HCT116 (cell line): ENCODE measurements around the gene ACBD4. TPM values are rescaled to one million over a fixed set of nuclear protein-coding genes. Genes with fewer than 3 reads are reported as not detected.

ENCODE experiments used
- ATAC-seq: fragments of 200-7000 bp; cut with Tn5 transposase; 2 replicates; pipeline ENCODE4 v1.9.1; 2020; ENCODE audit warnings: mild to moderate bottlenecking, moderate library complexity
- BruUV-seq: library from RNA; stranded (reverse); fragments of 400-500 nt; replicated peaks from 2 replicates; lab custom pipeline; 2021; lab: Mats Ljungman, UMichigan
- CTCF ChIA-PET: fragments of 300-600 bp; sonication (Branson Sonifier 250); formaldehyde crosslinking; loops from one replicate; lab custom pipeline; 2021; ENCODE audit warnings: antibody characterized with exemption; lab: Charles Lee
- POLR2A ChIA-PET: fragments of 300-600, 350-600 bp; sonication (Branson Sonifier 250); formaldehyde crosslinking; loops from one replicate; lab custom pipeline; 2021; ENCODE audit warnings: antibody characterized with exemption; lab: Charles Lee
- RAD21 ChIA-PET, 2 experiments: fragments of 300-600 bp; sonication (Branson Sonifier 250); formaldehyde crosslinking; loops; one replicate each; lab custom pipeline; 2023; ENCODE audit warnings: low total read pairs in 2 of 2; ENCODE audit not compliant: uncharacterized antibody in 2 of 2, unreplicated experiment in 2 of 2, low non-redundant PET in 1 of 2; lab: Charles Lee
- DNase-seq: peaks from one replicate; pipeline ENCODE4 v3.0.0-alpha.2; 2010; ENCODE audit warnings: low read depth, low spot score
- H2AFZ ChIP-seq: fragments of 200-600 bp; shearing (Covaris generic), sonication (generic); 2 replicates; pipeline ENCODE4 v1.6.1; 2017; ENCODE audit warnings: low read depth, mixed run types, mixed read lengths, antibody characterized with exemption, low read length; ENCODE audit not compliant: poor library complexity, severe bottlenecking
- H3K27ac ChIP-seq: 2 replicates; pipeline ENCODE4 v1.5.1; 2012; ENCODE audit warnings: low read depth, low read length
- H3K27me3 ChIP-seq: fragments of 200-600 bp; sonication (generic); 2 replicates; pipeline ENCODE4 v1.6.1; 2016; ENCODE audit warnings: mixed run types, low read length, mixed read lengths; ENCODE audit not compliant: insufficient read depth
- H3K36me3 ChIP-seq, 2 experiments: fragments of 200-500 bp in 1 of 2; fragments of 200-600 bp in 1 of 2; sonication (Bioruptor generic) in 1 of 2; sonication (generic) in 1 of 2; 2 replicates each; pipeline versions ENCODE4 v1.5.1 to v1.6.1; 2014 to 2016; ENCODE audit warnings: low read length in 2 of 2, inconsistent platforms in 1 of 2, mixed read lengths in 1 of 2, mixed run types in 1 of 2; ENCODE audit not compliant: insufficient read depth in 2 of 2, control insufficient read depth in 1 of 2
- H3K4me1 ChIP-seq, 2 experiments: fragments of 200-600 bp in 1 of 2; sonication (generic) in 1 of 2; 2 replicates each; pipeline versions ENCODE4 v1.5.1 to v1.6.1; 2012 to 2017; ENCODE audit warnings: low read length in 2 of 2, inconsistent platforms in 1 of 2, mild to moderate bottlenecking in 1 of 2, mixed read lengths in 1 of 2, mixed run types in 1 of 2, moderate library complexity in 1 of 2; ENCODE audit not compliant: insufficient read depth in 2 of 2, control insufficient read depth in 1 of 2
- H3K4me2 ChIP-seq: fragments of 200-600 bp; sonication (generic); 2 replicates; pipeline ENCODE4 v1.6.1; 2017; ENCODE audit warnings: mixed run types, low read length, mixed read lengths
- H3K4me3 ChIP-seq, 2 experiments: fragments of 200-600 bp in 1 of 2; sonication (generic) in 1 of 2; replicated peaks in 1 of 2; 2 replicates each; pipeline ENCODE4 v1.5.1; 2011 to 2016; ENCODE audit warnings: low read length in 2 of 2, control low read depth in 1 of 2, low read depth in 1 of 2, mild to moderate bottlenecking in 1 of 2, mixed read lengths in 1 of 2, mixed run types in 1 of 2
- H3K79me2 ChIP-seq: fragments of 200-600 bp; sonication (generic); 2 replicates; pipeline ENCODE4 v1.6.1; 2017; ENCODE audit warnings: mild to moderate bottlenecking, mixed run types, low read length, moderate library complexity, mixed read lengths; ENCODE audit not compliant: insufficient read depth
- H3K9ac ChIP-seq: fragments of 200-600 bp; sonication (generic); 2 replicates; pipeline ENCODE4 v1.6.1; 2016; ENCODE audit warnings: low read length, mixed read lengths
- H3K9me2 ChIP-seq: fragments of 200-600 bp; sonication (generic), shearing (Covaris generic); 2 replicates; pipeline ENCODE4 v1.6.1; 2017; ENCODE audit warnings: mixed run types, mild to moderate bottlenecking, moderate library complexity; ENCODE audit not compliant: insufficient read depth
- H3K9me3 ChIP-seq, 2 experiments: fragments of 200-500 bp in 1 of 2; fragments of 200-600 bp in 1 of 2; sonication (Bioruptor generic) in 1 of 2; sonication (generic) in 1 of 2; 2 replicates each; pipeline ENCODE4 v1.6.1; 2014 to 2017; ENCODE audit warnings: low read length in 2 of 2, mixed read lengths in 2 of 2, inconsistent platforms in 1 of 2, low read depth in 1 of 2, mild to moderate bottlenecking in 1 of 2, mixed run types in 1 of 2, moderate library complexity in 1 of 2; ENCODE audit not compliant: control insufficient read depth in 1 of 2, insufficient read depth in 1 of 2
- H4K20me1 ChIP-seq: fragments of 200-600 bp; sonication (generic), shearing (Covaris generic); 2 replicates; pipeline ENCODE4 v1.6.1; 2017; ENCODE audit warnings: mixed run types, mild to moderate bottlenecking, moderate library complexity; ENCODE audit not compliant: insufficient read depth
- CBX3 ChIP-seq: IDR thresholded peaks from 2 replicates; pipeline ENCODE4 v1.6.1; 2012; ENCODE audit warnings: low read depth
- CEBPB ChIP-seq: IDR thresholded peaks from 2 replicates; pipeline ENCODE4 v1.6.1; 2012; ENCODE audit warnings: low read depth
- CTCF ChIP-seq, 3 experiments: fragments of 200-600 bp in 1 of 3; sonication (generic) in 1 of 3; IDR thresholded peaks in 2 of 3; conservative IDR thresholded peaks in 1 of 3; 2 replicates each; pipeline ENCODE4 v1.5.1; 2012 to 2017; ENCODE audit warnings: low read depth in 2 of 3, low read length in 2 of 3, antibody characterized with exemption in 1 of 3, borderline replicate concordance in 1 of 3, control low read depth in 1 of 3, mild to moderate bottlenecking in 1 of 3, mixed read lengths in 1 of 3, mixed run types in 1 of 3, moderate library complexity in 1 of 3; ENCODE audit not compliant: insufficient read depth in 1 of 3
- EGR1 ChIP-seq: IDR thresholded peaks from 2 replicates; pipeline ENCODE4 v1.6.1; 2012; ENCODE audit warnings: low read depth
- ELF1 ChIP-seq: IDR thresholded peaks from 2 replicates; pipeline ENCODE4 v1.6.1; 2012; ENCODE audit warnings: low read depth, borderline replicate concordance
- EZH2 ChIP-seq: fragments of 200-600 bp; sonication (generic); IDR thresholded peaks from 2 replicates; pipeline ENCODE4 v1.6.1; 2017; ENCODE audit warnings: antibody characterized with exemption, mixed run types
- FOSL1 ChIP-seq: IDR thresholded peaks from 2 replicates; pipeline ENCODE4 v1.6.1; 2012; ENCODE audit warnings: low read depth
- POLR2AphosphoS5 ChIP-seq: IDR thresholded peaks from 2 replicates; pipeline ENCODE4 v1.6.1; 2011; ENCODE audit warnings: mild to moderate bottlenecking, low read depth, low read length, moderate library complexity
- SP1 ChIP-seq: IDR thresholded peaks from 2 replicates; pipeline ENCODE4 v1.6.1; 2012; ENCODE audit warnings: low read depth
- SRF ChIP-seq: IDR thresholded peaks from 2 replicates; pipeline ENCODE4 v1.6.1; 2012; ENCODE audit warnings: low read depth
- TCF7L2 ChIP-seq: IDR thresholded peaks from 2 replicates; pipeline ENCODE4 v1.7.0; 2011; ENCODE audit warnings: borderline replicate concordance, inconsistent platforms; ENCODE audit not compliant: insufficient read depth, insufficient read length; ENCODE audit errors: extremely low read depth
- YY1 ChIP-seq: IDR thresholded peaks from 2 replicates; pipeline ENCODE4 v1.6.1; 2011; ENCODE audit warnings: low read length, low read depth, moderate library complexity, mild to moderate bottlenecking; ENCODE audit not compliant: insufficient replicate concordance; ENCODE audit errors: extremely low read depth
- ZFX ChIP-seq: fragments of 450-650 bp; IDR thresholded peaks from 2 replicates; pipeline ENCODE4 v1.6.1; 2017
- ZNF274 ChIP-seq: fragments of 200-500 bp; sonication (Bioruptor generic); IDR thresholded peaks from 2 replicates; pipeline ENCODE4 v1.6.1; 2014; ENCODE audit warnings: mild to moderate bottlenecking, low read depth, low read length, inconsistent platforms
- intact Hi-C: fragments of 100-400 bp; cut with micrococcal nuclease; formaldehyde crosslinking; loops from 2 replicates; pipeline ENCODE4 v1.10.0; 2022
- total RNA-seq: library from RNA; stranded (reverse); gene quantifications from one replicate; pipeline ENCODE4 v1.2.1, GENCODE V29; 2021; ENCODE audit not compliant: unreplicated experiment
- TF ChIP-seq, protein P1 (sequence below): IDR thresholded peaks from 2 replicates; pipeline ENCODE4 v1.6.1; 2012
- TF ChIP-seq, protein P2 (sequence below): IDR thresholded peaks from 2 replicates; pipeline ENCODE4 v1.6.1; 2012
- TF ChIP-seq, protein P3 (sequence below): IDR thresholded peaks from 2 replicates; pipeline ENCODE4 v1.6.1; 2012; ENCODE audit warnings: low read depth

Gene ACBD4
- total RNA-seq, 1 experiment from 2014 or later: 13.6 TPM

DNA sequence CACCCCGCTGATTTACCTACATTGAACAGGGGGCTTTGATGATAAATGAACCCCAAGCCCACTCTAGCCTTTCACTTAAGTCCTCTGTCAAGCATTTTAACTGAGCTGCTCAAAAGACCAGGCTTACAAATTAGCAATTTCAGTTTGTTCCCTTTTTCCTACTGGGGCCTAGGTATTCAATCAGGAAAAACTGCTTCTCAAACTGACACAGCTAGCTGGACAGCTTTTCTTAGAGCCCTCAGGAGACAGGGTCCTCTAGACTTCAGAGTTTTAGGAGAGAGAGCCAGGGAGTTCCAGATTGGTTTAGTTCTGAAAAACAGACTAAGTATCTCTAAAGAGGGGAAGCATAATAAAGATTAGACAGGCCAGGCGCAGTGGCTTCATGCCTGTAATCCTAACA lies 20.0 kb downstream of the ACBD4 start:
- no peak overlapping the region for H2AFZ ChIP-seq
- no peak overlapping the region for H3K4me3 ChIP-seq
- H3K36me3 ChIP-seq: no peaks in the 10 kb centered on the region
- no TSS peak for BruUV-seq
- ChIA-PET CTCF (interaction anchor here (1.2 to 9.7 kb wide), 5 partner anchors 17 to 57 kb away, joined by 3 to 129 read pairs (median 5); partner anchors contain the start of gene ACBD4), POLR2A (interaction anchor here (0.8 to 4.1 kb wide), 3 partner anchors 11 to 21 kb away, joined by 4 to 15 read pairs (median 5); no protein-coding TSS in a partner anchor), RAD21 (interaction anchor here (1.3 to 1.8 kb wide), 2 partner anchors 42 kb away, joined by 3 to 8 read pairs; no protein-coding TSS in a partner anchor)
- H3K27me3 ChIP-seq: no peaks in the 10 kb centered on the region
- H3K4me1 ChIP-seq: peaks cover 32 to 40% of the 10 kb centered on the region in 2 experiments
- peaks cover 38% of the 10 kb centered on the region for H3K79me2 ChIP-seq
- 0 out of 2 replicates have a peak, but pooled peaks cover 9% of the 10 kb centered on the region for H4K20me1 ChIP-seq
- H3K9me3 ChIP-seq: no peaks in the 10 kb centered on the region
- H3K9ac ChIP-seq: no peak overlapping the region
- H3K27ac ChIP-seq: no peak overlapping the region
- H3K4me2 ChIP-seq: no peak overlapping the region
- DNase-seq: no peak
- no peaks in the 10 kb centered on the region for H3K9me2 ChIP-seq
- TF ChIP-seq POLR2AphosphoS5 (no peak), EZH2 (no peak), FOSL1 (no peak), EGR1 (no peak), TCF7L2 (no peak), SP1 (no peak), ZNF274 (no peak), YY1 (no peak), CBX3 (no peak), CEBPB (no peak), SRF (no peak), ZFX (no peak), CTCF (IDR thresholded peaks at IDR 0.05 in 2 of 3, conservative IDR thresholded peaks at IDR 0.05 in 1 of 3; ENCODE audit: borderline replicate concordance in 1 of 3, insufficient read depth in 1 of 3, low read depth in 2 of 3, low read length in 2 of 3) (no peak), ELF1 (no peak)
- TF ChIP-seq, protein P1, sequence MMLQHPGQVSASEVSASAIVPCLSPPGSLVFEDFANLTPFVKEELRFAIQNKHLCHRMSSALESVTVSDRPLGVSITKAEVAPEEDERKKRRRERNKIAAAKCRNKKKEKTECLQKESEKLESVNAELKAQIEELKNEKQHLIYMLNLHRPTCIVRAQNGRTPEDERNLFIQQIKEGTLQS: no peak
- TF ChIP-seq, protein P2, sequence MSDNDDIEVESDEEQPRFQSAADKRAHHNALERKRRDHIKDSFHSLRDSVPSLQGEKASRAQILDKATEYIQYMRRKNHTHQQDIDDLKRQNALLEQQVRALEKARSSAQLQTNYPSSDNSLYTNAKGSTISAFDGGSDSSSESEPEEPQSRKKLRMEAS: no peak
- TF ChIP-seq, protein P3, sequence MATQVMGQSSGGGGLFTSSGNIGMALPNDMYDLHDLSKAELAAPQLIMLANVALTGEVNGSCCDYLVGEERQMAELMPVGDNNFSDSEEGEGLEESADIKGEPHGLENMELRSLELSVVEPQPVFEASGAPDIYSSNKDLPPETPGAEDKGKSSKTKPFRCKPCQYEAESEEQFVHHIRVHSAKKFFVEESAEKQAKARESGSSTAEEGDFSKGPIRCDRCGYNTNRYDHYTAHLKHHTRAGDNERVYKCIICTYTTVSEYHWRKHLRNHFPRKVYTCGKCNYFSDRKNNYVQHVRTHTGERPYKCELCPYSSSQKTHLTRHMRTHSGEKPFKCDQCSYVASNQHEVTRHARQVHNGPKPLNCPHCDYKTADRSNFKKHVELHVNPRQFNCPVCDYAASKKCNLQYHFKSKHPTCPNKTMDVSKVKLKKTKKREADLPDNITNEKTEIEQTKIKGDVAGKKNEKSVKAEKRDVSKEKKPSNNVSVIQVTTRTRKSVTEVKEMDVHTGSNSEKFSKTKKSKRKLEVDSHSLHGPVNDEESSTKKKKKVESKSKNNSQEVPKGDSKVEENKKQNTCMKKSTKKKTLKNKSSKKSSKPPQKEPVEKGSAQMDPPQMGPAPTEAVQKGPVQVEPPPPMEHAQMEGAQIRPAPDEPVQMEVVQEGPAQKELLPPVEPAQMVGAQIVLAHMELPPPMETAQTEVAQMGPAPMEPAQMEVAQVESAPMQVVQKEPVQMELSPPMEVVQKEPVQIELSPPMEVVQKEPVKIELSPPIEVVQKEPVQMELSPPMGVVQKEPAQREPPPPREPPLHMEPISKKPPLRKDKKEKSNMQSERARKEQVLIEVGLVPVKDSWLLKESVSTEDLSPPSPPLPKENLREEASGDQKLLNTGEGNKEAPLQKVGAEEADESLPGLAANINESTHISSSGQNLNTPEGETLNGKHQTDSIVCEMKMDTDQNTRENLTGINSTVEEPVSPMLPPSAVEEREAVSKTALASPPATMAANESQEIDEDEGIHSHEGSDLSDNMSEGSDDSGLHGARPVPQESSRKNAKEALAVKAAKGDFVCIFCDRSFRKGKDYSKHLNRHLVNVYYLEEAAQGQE: no peak
- ATAC-seq: no peak
- intact Hi-C loops: no loop called here
